ENCODE results near the gene AK3. TPM values are rescaled to one million over a fixed set of nuclear protein-coding genes. Genes with fewer than 3 reads are reported as not detected.

AK3 gene
- total RNA-seq, 2 experiments from 2014 or later = 40.1 to 41.7 TPM

DNA sequence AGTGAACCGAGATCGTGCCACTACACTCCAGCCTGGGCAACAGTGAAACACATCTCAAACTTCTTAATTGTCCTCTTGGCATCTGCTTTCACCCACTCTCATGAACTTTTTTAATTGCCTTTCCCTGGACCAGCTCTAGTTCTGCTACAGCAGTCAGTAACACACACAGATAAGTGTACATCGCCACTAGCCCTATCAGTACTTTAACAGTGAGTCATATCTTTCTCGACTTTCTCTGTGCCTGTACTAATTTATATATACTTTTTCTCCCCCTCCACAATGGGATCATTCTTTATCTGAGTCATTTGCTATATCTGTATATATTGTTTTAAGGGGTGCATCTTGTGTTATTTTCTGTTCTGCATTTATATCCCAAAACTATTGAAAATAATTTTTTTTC lies 54.9 kb downstream of the AK3 start:
- Mint-ChIP-seq H3K36me3 (peaks cover 26% of the 10 kb centered on the region), H3K9me3 (no peaks in the 10 kb centered on the region), H3K27me3 (no peaks in the 10 kb centered on the region), H3K4me1 (peaks cover 18% of the 10 kb centered on the region), H3K27ac (no peak overlapping the region), H3K4me3 (no peak overlapping the region)
- ATAC-seq (ENCODE audit: low read depth) = no peak
- POLR2A ChIA-PET = no interaction called here
- no peak for DNase-seq

DNA sequence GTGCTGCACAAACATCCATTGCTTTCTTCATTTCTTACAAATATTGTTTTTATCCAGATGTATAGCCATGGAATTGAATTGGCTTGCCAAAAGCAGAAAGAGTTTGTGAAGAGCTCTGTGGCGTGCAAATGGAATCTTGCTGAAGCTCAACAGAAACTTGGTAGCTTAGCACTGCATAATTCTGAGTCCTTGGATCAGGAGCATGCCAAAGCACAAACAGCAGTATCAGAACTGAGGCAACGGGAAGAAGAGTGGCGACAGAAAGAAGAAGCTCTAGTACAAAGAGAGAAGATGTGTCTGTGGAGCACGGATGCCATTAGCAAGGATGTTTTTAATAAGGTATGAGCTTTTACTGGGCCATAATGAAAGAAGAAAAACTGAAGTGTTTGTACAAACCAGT lies 56.2 kb downstream of the AK3 start:
- Mint-ChIP-seq H3K27me3 (no peaks in the 10 kb centered on the region), H3K9me3 (no peaks in the 10 kb centered on the region), H3K36me3 (peaks cover 18% of the 10 kb centered on the region), H3K27ac (no peak overlapping the region), H3K4me3 (no peak overlapping the region), H3K4me1 (peaks cover 16% of the 10 kb centered on the region)
- ATAC-seq (ENCODE audit: low read depth) (no peak), DNase-seq (no peak)
- POLR2A ChIA-PET = interaction anchor here (1.1 kb wide), 1 partner anchor 57 kb away, joined by 3 read pairs; no protein-coding TSS in a partner anchor

DNA sequence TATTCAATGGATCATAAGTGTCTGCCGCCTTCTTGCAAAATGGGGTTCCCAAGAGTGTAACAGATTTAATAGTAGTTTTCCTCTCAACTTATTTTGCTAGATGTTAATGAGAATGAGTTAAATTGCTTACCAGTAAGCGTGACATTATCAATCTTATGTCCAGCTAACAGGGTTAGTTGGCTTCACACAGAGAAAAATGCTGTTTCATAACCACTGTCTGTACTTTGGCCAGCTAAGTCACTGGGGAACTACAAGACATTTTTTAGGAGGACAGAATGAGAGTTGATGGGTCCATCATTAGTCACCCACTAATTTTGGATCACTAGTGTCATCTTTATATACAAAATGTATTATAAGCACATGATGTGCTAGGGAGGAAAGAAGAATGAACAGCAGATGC lies 60.3 kb downstream of the AK3 start:
- no peaks in the 10 kb centered on the region for H3K9me3 Mint-ChIP-seq
- peaks cover 9% of the 10 kb centered on the region for H3K4me1 Mint-ChIP-seq
- no peaks in the 10 kb centered on the region for H3K27me3 Mint-ChIP-seq
- ATAC-seq (ENCODE audit: low read depth) (no peak), DNase-seq (no peak)
- no peak overlapping the region for H3K4me3 Mint-ChIP-seq
- H3K36me3 Mint-ChIP-seq = peaks cover 13% of the 10 kb centered on the region
- POLR2A ChIA-PET = interaction anchor here (1.4 to 1.5 kb wide), 2 partner anchors 14 to 60 kb away, joined by 4 to 5 read pairs; partner anchors contain the start of gene AK3
- no peak overlapping the region for H3K27ac Mint-ChIP-seq

GRCh38 chr9:4680173-4680525 lies 60.9 kb downstream of the AK3 start:
- Mint-ChIP-seq H3K4me1 (peaks cover 6% of the 10 kb centered on the region), H3K4me3 (no peak overlapping the region), H3K36me3 (peaks cover 15% of the 10 kb centered on the region), H3K9me3 (no peaks in the 10 kb centered on the region), H3K27ac (no peak overlapping the region), H3K27me3 (no peaks in the 10 kb centered on the region)
- DNase-seq (no peak), ATAC-seq (ENCODE audit: low read depth) (no peak)
- POLR2A ChIA-PET = interaction anchor here (1.4 to 1.5 kb wide), 3 partner anchors 15 to 61 kb away, joined by 4 to 27 read pairs (median 5); partner anchors contain the start of gene AK3

DNA sequence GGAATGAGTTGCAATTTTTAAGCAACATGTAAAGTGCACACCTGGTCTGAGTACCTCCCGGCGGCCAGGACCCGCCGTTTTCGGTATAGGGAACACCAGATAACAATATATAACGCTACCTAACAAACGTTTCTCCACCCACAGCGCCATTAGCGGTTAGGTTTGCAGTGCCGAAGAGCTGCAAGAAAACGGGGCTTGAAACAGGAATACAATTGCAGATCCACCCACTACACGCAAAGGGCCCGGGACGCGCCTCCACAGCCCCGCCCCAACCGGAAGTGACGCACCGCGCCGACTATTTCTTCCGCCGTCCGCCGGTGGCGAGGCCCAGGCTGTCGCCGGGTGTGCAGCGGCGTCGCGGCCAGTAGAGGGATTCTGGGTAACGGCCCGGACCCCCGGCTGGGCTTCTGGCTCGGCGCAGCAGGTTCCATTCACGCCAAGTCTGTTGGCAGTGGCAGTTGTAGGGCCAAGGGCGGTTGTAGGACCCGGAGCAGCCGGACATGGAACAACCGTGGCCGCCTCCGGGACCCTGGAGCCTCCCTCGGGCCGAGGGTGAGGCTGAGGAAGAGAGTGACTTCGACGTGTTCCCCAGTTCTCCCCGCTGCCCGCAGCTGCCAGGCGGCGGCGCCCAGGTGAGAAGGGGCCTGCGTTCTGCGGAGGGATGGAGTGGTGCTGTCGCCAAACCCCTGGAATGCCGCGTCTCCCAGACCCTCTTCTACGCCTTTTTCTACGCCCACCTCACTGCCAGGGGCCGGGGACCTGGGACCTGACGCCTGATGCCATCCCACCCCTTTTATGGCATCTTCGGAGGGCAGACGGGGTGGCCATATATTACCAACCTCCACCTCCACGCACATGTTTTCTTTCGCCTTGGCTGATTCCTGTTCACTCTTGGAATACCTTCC lies 61.5 kb downstream of the AK3 start, which contains the start of gene CDC37L1:
Gene CDC37L1, plus strand, starts transcription at position 302 of the 905 bp plus-strand sequence. Its CDS starts 199 bp downstream, at position 501.
- POLR2A ChIA-PET = interaction anchor here (0.7 to 1.6 kb wide), 8 partner anchors 9 to 1152 kb away, joined by 3 to 27 read pairs (median 6); partner anchors contain the start of genes AK3, PLPP6 and SPATA6L
- Mint-ChIP-seq H3K27ac (no peak within 1 kb of the TSS), H3K4me3 (no peak within 1 kb of the TSS), H3K9me3 (no peaks in the 10 kb centered on the region), H3K27me3 (no peaks in the 10 kb centered on the region), H3K36me3 (peaks cover 9% of the 10 kb centered on the region), H3K4me1 (peaks cover 5% of the 10 kb centered on the region)
- ATAC-seq (ENCODE audit: low read depth) = peak; percentile 95
- DNase-seq = peak; percentile 100

- no peak overlapping the region for H3K27ac Mint-ChIP-seq
- no peaks in the 10 kb centered on the region for H3K27me3 Mint-ChIP-seq
- peaks cover 9% of the 10 kb centered on the region for H3K36me3 Mint-ChIP-seq
- no peak overlapping the region for H3K4me3 Mint-ChIP-seq
- DNase-seq = no peak
- no peaks in the 10 kb centered on the region for H3K9me3 Mint-ChIP-seq
- H3K4me1 Mint-ChIP-seq = peaks cover 5% of the 10 kb centered on the region
- POLR2A ChIA-PET = interaction anchor here (1.0 to 1.6 kb wide), 7 partner anchors 9 to 1152 kb away, joined by 3 to 27 read pairs (median 7); partner anchors contain the start of genes AK3, PLPP6 and SPATA6L
- ATAC-seq (ENCODE audit: low read depth) = peak; percentile 9
Observed at GRCh38 chr9:4678679-4679267, 62.2 kb downstream of the AK3 start.

DNA sequence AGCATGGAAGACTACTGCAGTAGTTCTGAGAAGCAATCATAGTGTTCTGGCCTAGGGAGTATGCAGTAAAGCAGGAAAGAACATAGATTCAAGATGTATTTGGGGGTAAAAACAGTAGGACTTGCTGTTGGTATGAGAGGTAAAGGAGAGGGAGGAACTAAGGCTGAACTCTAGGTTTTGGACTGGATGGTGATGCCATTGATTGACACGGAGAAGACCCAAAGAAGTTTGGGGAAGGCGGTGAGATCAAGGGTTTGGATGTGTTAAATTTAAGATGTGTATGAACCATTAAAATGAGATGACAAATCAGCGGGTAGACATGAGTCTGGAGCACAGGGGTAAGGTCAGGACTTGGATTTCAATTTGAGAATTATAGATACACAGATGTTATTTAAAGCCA lies 63.6 kb downstream of the AK3 start:
- peaks cover 2% of the 10 kb centered on the region for H3K36me3 Mint-ChIP-seq
- no peaks in the 10 kb centered on the region for H3K9me3 Mint-ChIP-seq
- POLR2A ChIA-PET = interaction anchor here (1.2 kb wide), 2 partner anchors 12 to 1151 kb away, joined by 3 to 5 read pairs; partner anchors contain the start of gene SPATA6L

GRCh38 chr9:4674783-4675182 lies 66.2 kb downstream of the AK3 start:
- no peak for DNase-seq

More for the DNA sequence above, 63.6 kb downstream of the AK3 start:
- no peak for ATAC-seq (ENCODE audit: low read depth)
- Mint-ChIP-seq H3K4me1 (no peaks in the 10 kb centered on the region), H3K27ac (no peak overlapping the region), H3K27me3 (no peaks in the 10 kb centered on the region), H3K4me3 (no peak overlapping the region)
- no peak for DNase-seq

GRCh38 chr9:4671737-4672136 lies 69.3 kb downstream of the AK3 start:
- Mint-ChIP-seq H3K27me3 (no peaks in the 10 kb centered on the region), H3K4me1 (peaks cover 14% of the 10 kb centered on the region), H3K36me3 (peaks cover 2% of the 10 kb centered on the region), H3K4me3 (no peak overlapping the region), H3K9me3 (no peaks in the 10 kb centered on the region), H3K27ac (no peak overlapping the region)
- DNase-seq (no peak), ATAC-seq (ENCODE audit: low read depth) (no peak)
- POLR2A ChIA-PET = no interaction called here

More at GRCh38 chr9:4674783-4675182, 66.2 kb downstream of the AK3 start:
- Mint-ChIP-seq H3K27ac (no peak overlapping the region), H3K4me1 (peaks cover 11% of the 10 kb centered on the region), H3K27me3 (no peaks in the 10 kb centered on the region), H3K36me3 (peaks cover 2% of the 10 kb centered on the region), H3K4me3 (no peak overlapping the region), H3K9me3 (no peaks in the 10 kb centered on the region)
- POLR2A ChIA-PET = interaction anchor here (1.1 kb wide), 1 partner anchor 12 kb away, joined by 3 read pairs; no protein-coding TSS in a partner anchor
- ATAC-seq (ENCODE audit: low read depth) = no peak

- Mint-ChIP-seq H3K4me3 (peak overlapping the region; percentile 18), H3K36me3 (peaks cover under 1% of the 10 kb centered on the region), H3K27me3 (no peaks in the 10 kb centered on the region), H3K4me1 (peaks cover 23% of the 10 kb centered on the region), H3K9me3 (no peaks in the 10 kb centered on the region), H3K27ac (peak overlapping the region; percentile 74)
- POLR2A ChIA-PET = interaction anchor here (0.5 to 1.4 kb wide), 2 partner anchors 9 to 17 kb away, joined by 3 to 5 read pairs; partner anchors contain the start of gene CDC37L1
- no peak for DNase-seq
- peak; percentile 37 for ATAC-seq (ENCODE audit: low read depth)
Observed at GRCh38 chr9:4670591-4670990, 70.4 kb downstream of the AK3 start.

GRCh38 chr9:4669890-4670289 lies 71.1 kb downstream of the AK3 start:
- DNase-seq (no peak), ATAC-seq (ENCODE audit: low read depth) (no peak)
- Mint-ChIP-seq H3K36me3 (no peaks in the 10 kb centered on the region), H3K27ac (no peak overlapping the region), H3K27me3 (no peaks in the 10 kb centered on the region), H3K4me1 (peaks cover 30% of the 10 kb centered on the region), H3K4me3 (no peak overlapping the region), H3K9me3 (no peaks in the 10 kb centered on the region)
- POLR2A ChIA-PET = interaction anchor here (0.5 to 1.5 kb wide), 3 partner anchors 9 to 71 kb away, joined by 3 to 5 read pairs (median 5); partner anchors contain the start of genes AK3 and CDC37L1

DNA sequence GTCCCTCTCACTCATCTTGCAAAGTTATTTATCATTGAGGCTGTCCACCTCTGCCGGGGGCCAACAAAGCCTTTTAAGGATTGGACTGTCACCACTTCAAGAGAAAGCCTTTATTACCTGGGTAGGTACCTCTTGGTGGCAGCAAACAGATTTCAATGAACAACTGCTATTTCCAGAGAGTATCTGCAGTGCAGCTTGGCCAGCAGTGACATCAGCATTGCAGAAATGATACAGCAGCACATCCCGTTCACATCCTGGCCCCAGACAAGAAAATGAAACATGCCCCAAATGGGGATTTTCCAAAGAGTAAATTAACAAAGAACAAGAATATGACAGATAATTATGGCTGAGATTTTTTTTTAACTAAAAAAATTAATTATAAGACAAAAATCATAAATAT lies 72.4 kb downstream of the AK3 start:
- POLR2A ChIA-PET = interaction anchor here (1.5 kb wide), 1 partner anchor 72 kb away, joined by 5 read pairs; the partner anchor contains the start of gene AK3

DNA sequence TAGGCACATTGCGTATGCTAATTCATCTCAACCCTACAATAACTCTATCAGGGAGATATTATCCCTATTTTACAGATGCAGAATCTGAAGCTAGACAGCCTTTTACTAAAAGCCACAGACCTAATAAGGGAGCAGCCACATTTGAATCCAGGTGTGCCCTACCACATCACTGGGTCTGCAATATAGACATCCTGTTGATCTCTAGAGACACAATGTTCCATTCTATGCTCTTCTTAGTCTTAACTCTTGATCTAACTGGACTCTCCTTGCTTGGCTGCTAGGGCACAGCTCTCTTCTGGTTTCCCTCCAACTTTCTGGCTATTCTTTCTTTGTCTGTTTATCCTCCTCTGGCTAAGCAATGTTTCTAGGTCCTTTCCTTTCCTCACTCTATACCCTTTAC lies 73.3 kb downstream of the AK3 start:
- H3K9me3 Mint-ChIP-seq = no peaks in the 10 kb centered on the region
- ATAC-seq (ENCODE audit: low read depth) (peak; percentile 55), DNase-seq (no peak)
- no peaks in the 10 kb centered on the region for H3K36me3 Mint-ChIP-seq
- no peaks in the 10 kb centered on the region for H3K27me3 Mint-ChIP-seq
- H3K27ac Mint-ChIP-seq = no peak overlapping the region
- H3K4me1 Mint-ChIP-seq = peaks cover 50% of the 10 kb centered on the region
- POLR2A ChIA-PET = interaction anchor here (1.2 kb wide), 1 partner anchor 12 kb away, joined by 6 read pairs; the partner anchor contains the start of gene CDC37L1
- no peak overlapping the region for H3K4me3 Mint-ChIP-seq

More for the DNA sequence above, 72.4 kb downstream of the AK3 start:
- no peak overlapping the region for H3K27ac Mint-ChIP-seq
- ATAC-seq (ENCODE audit: low read depth) (no peak), DNase-seq (no peak)
- no peaks in the 10 kb centered on the region for H3K36me3 Mint-ChIP-seq
- no peaks in the 10 kb centered on the region for H3K9me3 Mint-ChIP-seq
- no peaks in the 10 kb centered on the region for H3K27me3 Mint-ChIP-seq
- no peak overlapping the region for H3K4me3 Mint-ChIP-seq
- peaks cover 41% of the 10 kb centered on the region for H3K4me1 Mint-ChIP-seq
